HepG2 (cell line): ENCODE results near the gene LRR1. TPM values are rescaled to one million over a fixed set of nuclear protein-coding genes. Genes with fewer than 3 reads are reported as not detected.

Experiments used
- DMTF1 ChIP-seq: sonication (generic); formaldehyde crosslinking; IDR thresholded peaks from 2 replicates; pipeline ENCODE4 v1.4.0; 2020; ENCODE audit warnings: mild to moderate bottlenecking, missing genetic modification reagents
- KMT2A ChIP-seq: sonication (generic); formaldehyde crosslinking; IDR thresholded peaks from 2 replicates; pipeline ENCODE4 v1.4.0; 2020; ENCODE audit warnings: missing genetic modification reagents
- MBD4 ChIP-seq: IDR thresholded peaks from 2 replicates; pipeline ENCODE4 v1.6.1; 2012; ENCODE audit warnings: low read length, inconsistent platforms, borderline replicate concordance
- POLR2AphosphoS2 ChIP-seq: IDR thresholded peaks from 2 replicates; pipeline ENCODE4 v1.6.1; 2011; ENCODE audit warnings: low read depth, low read length, improper control_type of control experiment
- PTBP1 ChIP-seq: fragments of 200-400 bp; formaldehyde crosslinking; IDR thresholded peaks from 2 replicates; pipeline ENCODE4 v1.6.1; 2018; ENCODE audit warnings: low read length, low read depth; ENCODE audit not compliant: poor library complexity, severe bottlenecking
- SOX6 ChIP-seq, 2 experiments: fragments of 450-650 bp in 1 of 2; sonication (generic) in 1 of 2; formaldehyde crosslinking in 1 of 2; IDR thresholded peaks; 2 replicates each; pipeline versions ENCODE4 v1.4.0 to v1.6.1; 2017 to 2020; ENCODE audit warnings: antibody characterized with exemption in 1 of 2, mild to moderate bottlenecking in 1 of 2, missing genetic modification reagents in 1 of 2
- STAT6 ChIP-seq: sonication (generic); formaldehyde crosslinking; IDR thresholded peaks from 2 replicates; pipeline ENCODE4 v1.4.0; 2020; ENCODE audit warnings: missing genetic modification reagents, mild to moderate bottlenecking, borderline replicate concordance
- ZBTB14 ChIP-seq: sonication (generic); formaldehyde crosslinking; IDR thresholded peaks from 2 replicates; pipeline ENCODE4 v1.4.0; 2020; ENCODE audit warnings: missing genetic modification reagents
- ZBTB44 ChIP-seq: sonication (generic); formaldehyde crosslinking; IDR thresholded peaks from 2 replicates; pipeline ENCODE4 v1.4.0; 2020; ENCODE audit warnings: missing genetic modification reagents
- ZFY ChIP-seq: sonication (generic); formaldehyde crosslinking; IDR thresholded peaks from 2 replicates; pipeline ENCODE4 v1.4.0; 2020; ENCODE audit warnings: missing genetic modification reagents
- ZNF121 ChIP-seq: sonication (generic); formaldehyde crosslinking; IDR thresholded peaks from 2 replicates; pipeline ENCODE4 v1.5.0; 2020; ENCODE audit warnings: mild to moderate bottlenecking, missing genetic modification reagents
- ZNF138 ChIP-seq: sonication (generic); formaldehyde crosslinking; IDR thresholded peaks from 2 replicates; pipeline ENCODE4 v1.5.0; 2020; ENCODE audit warnings: mild to moderate bottlenecking, low read depth, missing genetic modification reagents
- ZNF660 ChIP-seq: sonication (generic); formaldehyde crosslinking; IDR thresholded peaks from 2 replicates; pipeline ENCODE4 v1.5.1; 2020; ENCODE audit warnings: mild to moderate bottlenecking, low read depth, missing genetic modification reagents, borderline replicate concordance
- ZNF788 ChIP-seq: sonication (generic); formaldehyde crosslinking; IDR thresholded peaks from 2 replicates; pipeline ENCODE4 v1.5.0; 2020; ENCODE audit warnings: mild to moderate bottlenecking, missing genetic modification reagents, borderline replicate concordance
- ZNF83 ChIP-seq: sonication (generic); formaldehyde crosslinking; IDR thresholded peaks from 2 replicates; pipeline ENCODE4 v1.4.0; 2020; ENCODE audit warnings: missing genetic modification reagents, mild to moderate bottlenecking, borderline replicate concordance
- ZSCAN22 ChIP-seq: sonication (generic); formaldehyde crosslinking; IDR thresholded peaks from 2 replicates; pipeline ENCODE4 v1.4.0; 2020; ENCODE audit warnings: mild to moderate bottlenecking, missing genetic modification reagents
- ZSCAN25 ChIP-seq: sonication (generic); formaldehyde crosslinking; IDR thresholded peaks from 2 replicates; pipeline ENCODE4 v1.8.0; 2022; ENCODE audit warnings: mild to moderate bottlenecking, missing genetic modification reagents
- polyA plus RNA-seq, 8 experiments: library from polyadenylated mRNA; depleted of rRNA in 3 of 8; stranded (reverse) in 7 of 8; unstranded in 1 of 8; fragments of >200 nt; fragmentation: Illumina TruSeq in 4 of 8; extraction: Trizol in 4 of 8; gene quantifications; 2 replicates each; pipeline versions ENCODE4 v1.2.1 to v1.2.3, GENCODE V29; 2011 to 2016; ENCODE audit warnings: low read depth in 4 of 8, missing spikeins in 1 of 8, mixed read lengths in 1 of 8; ENCODE audit not compliant: insufficient read depth in 1 of 8
- total RNA-seq, 5 experiments: library from RNA; depleted of rRNA; stranded (reverse); fragments of >200 nt; fragmentation: Illumina TruSeq; extraction: Trizol; gene quantifications; 2 replicates each; pipeline ENCODE4 v1.2.3, GENCODE V29; 2016; ENCODE audit warnings: low read depth in 1 of 5

The LRR1 gene
- total and polyA plus RNA-seq, 2 of the 13 experiments (the other 11 are each of a cell fraction or from before 2014, with no cell fraction given) = 7.0 to 36.2 TPM

GRCh38 chr14:49598485-49599300, at the start of gene LRR1 (continued):
- TF ChIP-seq STAT6 (no peak), MBD4 (no peak), ZFY (CRISPR knock-in tag) (peak; percentile 63; the same call in 1 of the 2 replicates), ZBTB14 (CRISPR knock-in tag) (0 out of 2 replicates have a peak, but pooled peaks have one; percentile 41), ZNF83 (CRISPR knock-in tag) (no peak), ZNF138 (CRISPR knock-in tag) (peak; percentile 22), ZNF660 (CRISPR knock-in tag) (no peak), ZBTB44 (CRISPR knock-in tag) (no peak), ZSCAN25 (peak; percentile 69), SOX6 (IDR thresholded peaks at IDR 0.05) (no peak), SOX6 (CRISPR knock-in tag; IDR thresholded peaks at IDR 0.05) (peak; percentile 64), POLR2AphosphoS2 (no peak), ZNF788 (peak; percentile 47; the same call in 1 of the 2 replicates), KMT2A (CRISPR knock-in tag) (peak; percentile 99), DMTF1 (CRISPR knock-in tag) (no peak), ZNF121 (CRISPR knock-in tag) (peak; percentile 58), ZSCAN22 (CRISPR knock-in tag) (no peak), PTBP1 (peak; percentile 40)
